ENCODE results near the gene HSD11B2.

- TF ChIP-seq EZH2 (IDR thresholded peaks at IDR 0.05; ENCODE audit: borderline replicate concordance, low read length) (no peak), CTCF (conservative IDR thresholded peaks at IDR 0.05 in 1 of 2, IDR thresholded peaks at IDR 0.05 in 1 of 2; ENCODE audit: extremely low read depth in 1 of 2, insufficient read depth in 1 of 2, low read depth in 1 of 2, low read length in 2 of 2) (no peak)
Measured at GRCh38 chr16:67393788-67394154, 37.1 kb upstream of the HSD11B2 start.

All from mammary epithelial cell (primary cell).